B cell (primary cell): ENCODE data around the gene L3HYPDH. TPM values are rescaled to one million over a fixed set of nuclear protein-coding genes. Genes with fewer than 3 reads are reported as not detected.
A peak's percentile ranks its signal among the peaks of the same experiment; 100 is the strongest.

Experiments
- ATAC-seq: fragments of 200-7000 bp; cut with Tn5 transposase; one replicate; pipeline ENCODE4 v1.10.0; 2021; ENCODE audit warnings: low read depth, mild to moderate bottlenecking, moderate number of reproducible peaks, moderate library complexity
- CTCF ChIA-PET: fragments of 350-600 bp; sonication (Branson Sonifier 250); formaldehyde crosslinking; loops from one replicate; lab custom pipeline; 2021; ENCODE audit warnings: antibody characterized with exemption, inconsistent platforms; lab: Charles Lee
- POLR2A ChIA-PET: fragments of 350-600 bp; sonication (Branson Sonifier 250); formaldehyde crosslinking; loops from one replicate; lab custom pipeline; 2021; ENCODE audit warnings: antibody characterized with exemption; lab: Charles Lee
- DNase-seq: peaks from one replicate; pipeline ENCODE4 v3.0.0; 2013
- H2AFZ ChIP-seq: 2 replicates; pipeline ENCODE4 v1.6.1; 2012; ENCODE audit warnings: mild to moderate bottlenecking, low read depth, low read length; ENCODE audit not compliant: insufficient read depth, poor library complexity, severe bottlenecking
- H3K27ac ChIP-seq, 2 donors: 1 replicate in 1 of 2; 2 replicates in 1 of 2; pipeline ENCODE4 v1.5.1; 2012 to 2013; ENCODE audit warnings: low read length in 2 of 2, mild to moderate bottlenecking in 2 of 2, moderate library complexity in 1 of 2
- H3K27me3 ChIP-seq, 4 experiments: fragments of 200-600 bp in 1 of 4; sonication (generic) in 1 of 4; replicated peaks in 1 of 4; 1 replicate in 2 of 4; 2 replicates in 2 of 4; pipeline versions ENCODE4 v1.6.1 to v1.7.0; 2013 to 2016; ENCODE audit warnings: low read length in 3 of 4, mild to moderate bottlenecking in 2 of 4, mixed read lengths in 1 of 4, moderate library complexity in 1 of 4; ENCODE audit not compliant: insufficient read depth in 4 of 4, control insufficient read depth in 3 of 4; ENCODE audit errors: control extremely low read depth in 1 of 4
- H3K36me3 ChIP-seq, 2 experiments: replicated peaks in 1 of 2; 1 replicate in 1 of 2; 2 replicates in 1 of 2; pipeline versions ENCODE4 v1.6.1 to v1.7.1; 2013; ENCODE audit warnings: low read length in 1 of 2; ENCODE audit not compliant: insufficient read depth in 2 of 2, control insufficient read depth in 1 of 2; ENCODE audit errors: control extremely low read depth in 1 of 2, extremely low read depth in 1 of 2
- H3K4me1 ChIP-seq, 2 donors: fragments of 200-600 bp in 1 of 2; sonication (generic) in 1 of 2; 1 replicate in 1 of 2; 2 replicates in 1 of 2; pipeline versions ENCODE4 v1.5.1 to v1.6.1; 2013 to 2017; ENCODE audit warnings: low read length in 2 of 2; ENCODE audit not compliant: control insufficient read depth in 2 of 2, insufficient read depth in 2 of 2
- H3K4me2 ChIP-seq: replicated peaks from 2 replicates; pipeline ENCODE3; 2012; ENCODE audit warnings: mild to moderate bottlenecking, low read depth, low read length; ENCODE audit not compliant: poor library complexity, severe bottlenecking
- H3K4me3 ChIP-seq, 5 experiments: fragments of 200-600 bp in 1 of 5; sonication (generic) in 1 of 5; 1 replicate in 3 of 5; 2 replicates in 2 of 5; pipeline versions ENCODE4 v1.5.1 to v1.7.0; 2011 to 2016; ENCODE audit warnings: low read length in 4 of 5, mild to moderate bottlenecking in 4 of 5, low read depth in 2 of 5, control low read depth in 1 of 5, moderate library complexity in 1 of 5; ENCODE audit not compliant: insufficient read depth in 1 of 5; ENCODE audit errors: control extremely low read depth in 1 of 5, extremely low read depth in 1 of 5
- H3K79me2 ChIP-seq: fragments of 200-600 bp; sonication (generic); one replicate; pipeline ENCODE4 v1.6.0; 2016; ENCODE audit warnings: low read length; ENCODE audit not compliant: control insufficient read depth, insufficient read depth
- H3K9ac ChIP-seq: fragments of 200-600 bp; sonication (generic); 2 replicates; pipeline ENCODE4 v1.6.1; 2017; ENCODE audit warnings: mild to moderate bottlenecking, low read length, moderate library complexity
- H3K9me3 ChIP-seq, 3 donors: one replicate each; pipeline versions ENCODE4 v1.6.1 to v1.7.1; 2013; ENCODE audit warnings: low read length in 2 of 3; ENCODE audit not compliant: control insufficient read depth in 2 of 3, insufficient read depth in 1 of 3; ENCODE audit errors: control extremely low read depth in 1 of 3
- H4K20me1 ChIP-seq: 2 replicates; pipeline ENCODE4 v1.6.0; 2012; ENCODE audit warnings: mild to moderate bottlenecking, low read length; ENCODE audit not compliant: insufficient read depth, control insufficient read depth, poor library complexity, severe bottlenecking
- H3K27ac Mint-ChIP-seq: one replicate; pipeline ENCODE4 v1.8.0; 2021; ENCODE audit warnings: mixed read lengths
- H3K27me3 Mint-ChIP-seq: one replicate; pipeline ENCODE4 v1.8.0; 2021; ENCODE audit warnings: mixed read lengths
- H3K4me1 Mint-ChIP-seq: one replicate; pipeline ENCODE4 v1.8.0; 2021; ENCODE audit warnings: mixed read lengths
- H3K4me3 Mint-ChIP-seq: one replicate; pipeline ENCODE4 v1.8.0; 2021; ENCODE audit warnings: mixed read lengths
- H3K9me3 Mint-ChIP-seq: one replicate; pipeline ENCODE4 v1.8.0; 2022; ENCODE audit warnings: mixed read lengths; ENCODE audit not compliant: insufficient read depth
- CTCF ChIP-seq: fragments of 200-600 bp; IDR thresholded peaks from one replicate; pipeline ENCODE4 v1.8.0; 2022; ENCODE audit warnings: antibody characterized with exemption, mild to moderate bottlenecking
- EZH2 ChIP-seq: IDR thresholded peaks from 2 replicates; pipeline ENCODE4 v1.6.1; 2012; ENCODE audit warnings: borderline replicate concordance, low read depth, mild to moderate bottlenecking, moderate library complexity, low read length; ENCODE audit not compliant: insufficient read depth, poor library complexity, severe bottlenecking
- WGBS: methylation state at CpG from one replicate; pipeline ENCODE4 v1.1.5; 2013; ENCODE audit warnings: missing lambda C conversion rate; ENCODE audit not compliant: insufficient coverage; 5-methylcytosine and 5-hydroxymethylcytosine counted together
- intact Hi-C: fragments of 100-400 bp; cut with micrococcal nuclease; formaldehyde crosslinking; loops from one replicate; pipeline ENCODE4 v1.10.0; 2022
- polyA plus RNA-seq: library from polyadenylated mRNA; depleted of rRNA; stranded (reverse); fragments of >200 nt; gene quantifications from 2 replicates; pipeline ENCODE4 v1.2.3, GENCODE V29; 2012
- total RNA-seq, 2 donors: library from RNA; stranded (reverse); fragments of 120-200 nt in 1 of 2; gene quantifications; 1 replicate in 1 of 2; 2 replicates in 1 of 2; pipeline versions ENCODE4 v1.2.3 to v1.2.4, GENCODE V29; 2013 to 2022

Gene L3HYPDH
- total and polyA plus RNA-seq, 2 donors (not counting 1 experiment from before 2014, with no cell fraction given): 74.5 to 126 TPM

GRCh38 chr14:59465316-59466135, 18.7 kb downstream of the L3HYPDH start, which contains the start of gene GPR135:
Gene GPR135, minus strand, starts transcription at chr14:59465380. Its CDS starts 154 bp downstream, at chr14:59465226.
- Histone ChIP-seq H3K27ac (peak within 1 kb of the TSS; percentile 4 to 10), H3K9me3 (no peaks in the 10 kb centered on the region), H3K9ac (peak within 1 kb of the TSS; percentile 73), H3K4me2 (peak within 1 kb of the TSS; percentile 96), H4K20me1 (no peaks in the 10 kb centered on the region), H3K4me1 (peaks cover 12% of the 10 kb centered on the region in 2 donors), H2AFZ (peak within 1 kb of the TSS; percentile 74), H3K36me3 (peaks cover 0 to 2% of the 10 kb centered on the region in 2 experiments), H3K79me2 (no peaks in the 10 kb centered on the region), H3K27me3 (peaks cover 0 to 6% (median 6%) of the 10 kb centered on the region in 4 experiments), H3K4me3 (peak within 1 kb of the TSS in 4 of 5 experiments; percentile 37 to 70 (median 60))
- intact Hi-C loops: loop anchor here (1.0 kb wide), 2 partner anchors 19 to 277 kb away; partner anchors contain the start of genes DAAM1, JKAMP and L3HYPDH
- H3K4me1 Mint-ChIP-seq: peaks cover 18% of the 10 kb centered on the region
- peak; percentile 73 for ATAC-seq
- POLR2A ChIA-PET: interaction anchor here (3.3 kb wide), 1 partner anchor 18 kb away, joined by 12 read pairs; the partner anchor contains the start of genes JKAMP and L3HYPDH
- no peaks in the 10 kb centered on the region for H3K9me3 Mint-ChIP-seq
- TF ChIP-seq EZH2: no peak
- TF ChIP-seq CTCF: no peak
- peak; percentile 75 for DNase-seq
- H3K4me3 Mint-ChIP-seq: peak within 1 kb of the TSS; percentile 94
- WGBS: 15% methylated on average over 38 of the region's 40 CpGs
- CTCF ChIA-PET: interaction anchor here (1.3 to 4.7 kb wide), 2 partner anchors 17 to 500 kb away, joined by 3 to 35 read pairs; partner anchors contain the start of genes JKAMP and L3HYPDH
- H3K27me3 Mint-ChIP-seq: no peaks in the 10 kb centered on the region
- peak within 1 kb of the TSS; percentile 89 for H3K27ac Mint-ChIP-seq
